SU-DHL-6 (cell line): ENCODE results near the gene ARHGAP21.

Source experiments
- CTCF ChIP-seq: fragments of 200-600 bp; sonication (generic); IDR thresholded peaks from one replicate; pipeline ENCODE4 v1.5.1; 2017; ENCODE audit warnings: antibody characterized with exemption, mild to moderate bottlenecking, low read length, moderate library complexity; ENCODE audit not compliant: insufficient read depth, poor library complexity, severe bottlenecking
- EZH2phosphoT487 ChIP-seq: fragments of 200-600 bp; sonication (generic), shearing (Covaris generic); conservative IDR thresholded peaks from 2 replicates; pipeline ENCODE4 v1.6.1; 2018; ENCODE audit warnings: mild to moderate bottlenecking, antibody characterized with exemption, low read length, moderate library complexity, mixed read lengths

GRCh38 chr10:24645784-24646183 lies 77.9 kb downstream of the ARHGAP21 start:
- TF ChIP-seq CTCF: no peak
- TF ChIP-seq EZH2phosphoT487: no peak
